AG04450 (cell line): ENCODE results near the gene IFITM5. TPM values are rescaled to one million over a fixed set of nuclear protein-coding genes. Genes with fewer than 3 reads are reported as not detected.

Source experiments
- CTCF ChIA-PET: fragments of 300-600, 350-600 bp; formaldehyde crosslinking; extraction: SDS; loops from one replicate; lab custom pipeline; 2022; ENCODE audit warnings: antibody characterized with exemption, inconsistent platforms; lab: Charles Lee
- POLR2A ChIA-PET: fragments of 350-600 bp; formaldehyde crosslinking; extraction: SDS; loops from one replicate; lab custom pipeline; 2021; ENCODE audit warnings: antibody characterized with exemption, inconsistent platforms; lab: Yijun Ruan, JAX
- DNase-seq: peaks from one replicate; pipeline ENCODE4 v3.0.0-alpha.2; 2011; ENCODE audit warnings: low read depth, low spot score
- H3K27ac ChIP-seq: one replicate; pipeline ENCODE4 v1.5.1; 2012; ENCODE audit warnings: low read depth, low read length, control low read depth
- H3K27me3 ChIP-seq: one replicate; pipeline ENCODE4 v1.6.0; 2012; ENCODE audit warnings: low read length; ENCODE audit not compliant: control insufficient read depth, insufficient read depth
- H3K4me3 ChIP-seq: 2 replicates; pipeline ENCODE4 v1.5.1; 2011; ENCODE audit warnings: mild to moderate bottlenecking, low read depth, low read length, control low read depth
- H3K9me3 ChIP-seq: 2 replicates; pipeline ENCODE4 v1.5.1; 2012; ENCODE audit warnings: low read length; ENCODE audit not compliant: control insufficient read depth, insufficient read depth
- polyA plus RNA-seq: library from polyadenylated mRNA; depleted of rRNA; stranded (reverse); fragments of >200 nt; gene quantifications from 2 replicates; pipeline ENCODE4 v1.2.3, GENCODE V29; 2011
- TF ChIP-seq, protein P1 (sequence below): IDR thresholded peaks from 2 replicates; pipeline ENCODE4 v1.5.1; 2011; ENCODE audit warnings: low read depth, low read length, control low read depth, inconsistent platforms

The IFITM5 gene
- polyA plus RNA-seq, 1 experiment: not detected

DNA sequence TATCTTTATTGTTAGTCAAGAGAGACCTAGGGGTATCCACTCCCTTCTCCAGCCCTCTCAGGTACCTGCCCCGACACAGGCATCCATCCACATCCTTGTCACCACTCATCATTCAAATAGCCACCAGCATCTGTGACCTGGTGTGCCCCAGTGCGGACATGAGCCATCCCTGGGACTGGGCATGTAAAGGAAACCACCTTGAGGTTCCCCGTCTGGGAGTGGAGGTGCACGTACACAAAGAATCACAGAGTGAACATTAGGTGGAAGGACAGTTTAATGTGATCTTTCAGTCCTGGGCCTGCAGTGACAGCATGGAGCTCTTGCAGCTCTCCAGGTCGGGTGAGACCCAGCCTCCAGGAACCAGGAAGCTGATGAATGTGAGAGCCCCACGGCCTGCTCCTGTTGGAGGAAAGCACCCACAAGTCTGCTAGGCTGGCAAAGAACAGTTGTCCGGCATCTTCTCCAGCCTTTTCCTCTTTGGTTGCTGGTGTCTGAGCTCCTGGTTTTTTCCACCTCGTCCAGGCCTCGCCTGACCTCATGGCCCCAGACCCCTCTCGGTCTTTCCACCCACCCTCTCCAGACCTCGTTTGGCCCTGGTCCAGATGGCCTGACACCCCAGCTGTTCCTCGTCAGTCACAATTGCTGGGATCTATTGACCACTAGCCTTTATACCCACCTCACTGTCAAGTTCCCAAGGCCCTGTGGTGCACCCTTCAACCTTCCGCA, 46.0 kb downstream of the IFITM5 start:
- POLR2A ChIA-PET: interaction anchor here (0.5 kb wide), 1 partner anchor 105 kb away, joined by 4 read pairs; no protein-coding TSS in a partner anchor

DNA sequence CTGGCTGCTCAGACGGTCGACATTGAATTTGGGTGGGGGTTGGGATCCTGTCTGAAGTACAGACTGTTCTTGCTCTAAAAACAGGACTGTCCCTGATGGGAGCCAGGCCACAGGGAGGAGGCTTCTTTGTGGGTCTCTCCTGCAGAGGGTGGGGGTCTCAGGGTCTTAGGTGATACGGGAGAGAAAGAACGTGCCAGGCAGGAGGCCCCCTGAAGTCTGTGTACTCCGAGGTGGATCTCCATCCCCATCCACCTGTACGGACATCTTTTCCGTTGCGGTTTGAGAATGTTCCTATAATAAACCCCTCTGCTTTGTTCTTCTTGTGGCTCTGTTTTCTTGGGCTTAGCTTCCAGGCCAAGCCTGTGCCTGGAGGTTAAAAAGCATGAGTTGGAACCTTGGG, 46.7 kb downstream of the IFITM5 start:
- Histone ChIP-seq H3K27ac (no peak overlapping the region), H3K9me3 (no peaks in the 10 kb centered on the region), H3K4me3 (no peak overlapping the region), H3K27me3 (peaks cover 6% of the 10 kb centered on the region)
- no peak for DNase-seq
- ChIA-PET POLR2A (no interaction called here), CTCF (no interaction called here)
- TF ChIP-seq, protein P1, sequence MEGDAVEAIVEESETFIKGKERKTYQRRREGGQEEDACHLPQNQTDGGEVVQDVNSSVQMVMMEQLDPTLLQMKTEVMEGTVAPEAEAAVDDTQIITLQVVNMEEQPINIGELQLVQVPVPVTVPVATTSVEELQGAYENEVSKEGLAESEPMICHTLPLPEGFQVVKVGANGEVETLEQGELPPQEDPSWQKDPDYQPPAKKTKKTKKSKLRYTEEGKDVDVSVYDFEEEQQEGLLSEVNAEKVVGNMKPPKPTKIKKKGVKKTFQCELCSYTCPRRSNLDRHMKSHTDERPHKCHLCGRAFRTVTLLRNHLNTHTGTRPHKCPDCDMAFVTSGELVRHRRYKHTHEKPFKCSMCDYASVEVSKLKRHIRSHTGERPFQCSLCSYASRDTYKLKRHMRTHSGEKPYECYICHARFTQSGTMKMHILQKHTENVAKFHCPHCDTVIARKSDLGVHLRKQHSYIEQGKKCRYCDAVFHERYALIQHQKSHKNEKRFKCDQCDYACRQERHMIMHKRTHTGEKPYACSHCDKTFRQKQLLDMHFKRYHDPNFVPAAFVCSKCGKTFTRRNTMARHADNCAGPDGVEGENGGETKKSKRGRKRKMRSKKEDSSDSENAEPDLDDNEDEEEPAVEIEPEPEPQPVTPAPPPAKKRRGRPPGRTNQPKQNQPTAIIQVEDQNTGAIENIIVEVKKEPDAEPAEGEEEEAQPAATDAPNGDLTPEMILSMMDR: no peak

More for the DNA sequence above, 46.0 kb downstream of the IFITM5 start:
- Histone ChIP-seq H3K9me3 (no peaks in the 10 kb centered on the region), H3K27ac (no peak overlapping the region), H3K4me3 (no peak overlapping the region), H3K27me3 (peaks cover 6% of the 10 kb centered on the region)
- no peak for DNase-seq
- TF ChIP-seq, protein P1: no peak
- CTCF ChIA-PET: no interaction called here

DNA sequence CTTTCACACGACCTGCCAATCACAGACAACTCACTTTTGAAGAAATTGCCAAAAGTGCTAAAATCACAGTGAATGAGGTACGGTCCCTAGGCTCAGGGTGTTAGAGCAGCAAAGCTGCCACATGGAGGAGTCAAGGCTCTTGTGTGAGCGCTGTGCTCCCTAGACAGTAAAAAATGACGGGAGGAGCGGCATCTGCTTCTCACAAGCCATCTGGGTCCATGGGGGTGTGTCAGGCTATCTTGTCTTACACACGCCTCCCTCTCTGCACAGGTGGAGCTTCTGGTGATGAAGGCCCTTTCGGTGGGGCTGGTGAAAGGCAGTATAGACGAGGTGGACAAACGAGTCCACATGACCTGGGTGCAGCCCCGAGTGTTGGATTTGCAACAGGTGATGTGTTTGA, 47.8 kb downstream of the IFITM5 start:
- ChIA-PET POLR2A (no interaction called here), CTCF (interaction anchor here (0.6 to 2.5 kb wide), 11 partner anchors 8 to 197 kb away, joined by 3 to 51 read pairs (median 6); partner anchors contain the start of genes PSMD13 and SIGIRR)
- H3K9me3 ChIP-seq: no peaks in the 10 kb centered on the region
- no peaks in the 10 kb centered on the region for H3K27me3 ChIP-seq
- no peak for DNase-seq
- no peak overlapping the region for H3K4me3 ChIP-seq
- peak overlapping the region; percentile 39 for H3K27ac ChIP-seq
- TF ChIP-seq, protein P1: no peak

DNA sequence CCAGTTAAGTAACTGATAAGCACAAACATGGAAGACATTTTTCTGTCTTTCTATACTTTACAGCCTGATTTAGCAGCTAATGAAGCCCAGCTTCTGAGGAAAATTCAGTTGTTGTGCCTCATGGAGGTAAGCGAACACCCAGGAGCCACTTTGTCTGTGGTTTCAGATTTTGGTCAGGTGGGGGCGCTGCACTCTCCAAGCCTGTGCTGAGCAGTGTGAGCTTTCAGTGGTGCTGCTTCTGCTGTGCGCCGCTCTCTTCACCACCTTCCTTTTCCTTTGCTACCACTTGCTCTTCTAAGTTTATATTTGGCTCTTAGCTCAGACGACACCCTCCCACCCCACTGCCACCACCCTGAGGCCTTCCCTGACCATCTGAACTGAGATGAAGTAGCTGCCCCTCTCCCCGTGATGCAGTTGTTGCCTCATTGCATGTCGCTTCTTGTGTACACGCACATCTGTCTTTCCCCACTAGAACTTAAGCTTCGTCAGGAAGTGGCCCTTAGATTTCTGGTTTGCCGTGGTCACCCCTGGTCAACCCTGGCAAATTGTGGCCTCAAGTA, 48.5 kb downstream of the IFITM5 start:
- DNase-seq: no peak
- TF ChIP-seq, protein P1: peak; percentile 62
- ChIA-PET CTCF (interaction anchor here (0.6 to 2.5 kb wide), 15 partner anchors 9 to 198 kb away, joined by 3 to 51 read pairs (median 4); partner anchors contain the start of genes B4GALNT4, PSMD13 and SIGIRR), POLR2A (interaction anchor here (0.9 kb wide), 1 partner anchor 17 kb away, joined by 3 read pairs; no protein-coding TSS in a partner anchor)
- Histone ChIP-seq H3K9me3 (no peaks in the 10 kb centered on the region), H3K27ac (no peak overlapping the region), H3K4me3 (no peak overlapping the region), H3K27me3 (no peaks in the 10 kb centered on the region)

DNA sequence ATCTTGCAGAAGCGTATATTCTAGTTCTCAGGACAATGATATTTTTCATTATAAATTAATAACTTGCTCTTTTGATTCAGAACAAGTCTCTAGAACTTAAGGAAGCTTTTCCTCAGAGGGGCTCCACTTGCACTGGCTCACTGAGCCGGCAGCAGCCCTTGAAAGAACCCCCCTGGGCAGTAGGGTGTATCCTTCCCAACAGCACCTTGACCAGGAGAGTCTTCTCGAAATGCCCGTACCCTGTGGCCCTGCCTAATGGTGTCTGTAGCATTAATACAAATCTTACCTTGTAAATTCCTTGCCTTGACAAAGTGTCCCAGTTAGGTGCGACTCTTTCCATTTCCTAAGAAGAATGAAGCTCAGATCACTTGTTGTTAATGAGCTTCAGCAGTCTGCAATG, 49.1 kb downstream of the IFITM5 start:
- ChIA-PET POLR2A (interaction anchor here (0.9 kb wide), 1 partner anchor 18 kb away, joined by 3 read pairs; no protein-coding TSS in a partner anchor), CTCF (interaction anchor here (0.8 to 2.5 kb wide), 13 partner anchors 10 to 198 kb away, joined by 3 to 51 read pairs (median 4); partner anchors contain the start of genes B4GALNT4, PSMD13 and SIGIRR)
- H3K27me3 ChIP-seq: no peaks in the 10 kb centered on the region
- TF ChIP-seq, protein P1: no peak
- no peak overlapping the region for H3K4me3 ChIP-seq
- no peak overlapping the region for H3K27ac ChIP-seq
- H3K9me3 ChIP-seq: no peaks in the 10 kb centered on the region
- DNase-seq: no peak
